ENCODE results near the gene VAPA. TPM values are rescaled to one million over a fixed set of nuclear protein-coding genes. Genes with fewer than 3 reads are reported as not detected.

The VAPA gene
- polyA plus RNA-seq, 1 donor (not counting 4 experiments of a cell fraction or from before 2014, with no cell fraction given): 350 TPM

DNA sequence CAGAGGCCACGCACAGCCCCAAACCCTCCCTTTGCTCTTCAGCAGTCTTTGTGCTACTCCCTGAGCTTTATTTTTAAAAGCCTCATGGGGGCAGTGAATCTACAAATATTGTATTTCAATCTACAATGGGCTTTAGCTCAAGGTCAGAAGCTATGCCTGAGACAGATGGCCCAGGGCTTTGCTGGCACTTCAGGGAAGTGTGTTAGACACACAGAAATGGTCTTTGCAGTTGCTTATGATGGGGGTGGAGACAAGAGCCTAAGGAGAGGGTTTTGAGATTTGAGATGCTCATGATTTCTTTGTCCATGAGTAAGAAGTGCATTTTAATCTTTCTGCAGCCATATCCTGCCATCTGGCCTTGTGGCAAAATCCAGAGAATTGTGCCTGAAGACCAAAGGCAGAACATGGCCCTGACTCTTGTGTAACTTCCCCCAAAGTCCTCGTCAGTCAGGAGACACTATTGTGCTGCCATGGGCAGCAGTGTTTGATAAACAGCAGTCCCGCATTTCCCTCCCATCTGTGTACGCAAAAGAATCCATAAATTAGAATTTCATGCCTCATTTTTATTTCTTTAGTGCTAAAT lies 92.6 kb downstream of the VAPA start:
- H3K27ac ChIP-seq (ENCODE audit: control insufficient read depth, insufficient read depth, low read length): no peak overlapping the region
- no peak overlapping the region for H3K4me3 ChIP-seq (ENCODE audit: control insufficient read depth in 2 of 3, extremely low read depth in 1 of 3, insufficient read depth in 2 of 3, low read depth in 1 of 3, low read length in 3 of 3)
- no peaks in the 10 kb centered on the region for H3K9me1 ChIP-seq (ENCODE audit: control insufficient read depth, extremely low read depth, insufficient read depth, low read length)
- H3K36me3 ChIP-seq (ENCODE audit: control insufficient read depth in 2 of 2, extremely low read depth in 1 of 2, insufficient read depth in 2 of 2, low read length in 2 of 2): no peaks in the 10 kb centered on the region
- H3K4me1 ChIP-seq (ENCODE audit: control insufficient read depth, extremely low read depth, insufficient read depth, low read length): no peaks in the 10 kb centered on the region
- H3K9ac ChIP-seq (ENCODE audit: control insufficient read depth, extremely low read depth, insufficient read depth, low read length): no peak overlapping the region
- TF ChIP-seq, protein P1, sequence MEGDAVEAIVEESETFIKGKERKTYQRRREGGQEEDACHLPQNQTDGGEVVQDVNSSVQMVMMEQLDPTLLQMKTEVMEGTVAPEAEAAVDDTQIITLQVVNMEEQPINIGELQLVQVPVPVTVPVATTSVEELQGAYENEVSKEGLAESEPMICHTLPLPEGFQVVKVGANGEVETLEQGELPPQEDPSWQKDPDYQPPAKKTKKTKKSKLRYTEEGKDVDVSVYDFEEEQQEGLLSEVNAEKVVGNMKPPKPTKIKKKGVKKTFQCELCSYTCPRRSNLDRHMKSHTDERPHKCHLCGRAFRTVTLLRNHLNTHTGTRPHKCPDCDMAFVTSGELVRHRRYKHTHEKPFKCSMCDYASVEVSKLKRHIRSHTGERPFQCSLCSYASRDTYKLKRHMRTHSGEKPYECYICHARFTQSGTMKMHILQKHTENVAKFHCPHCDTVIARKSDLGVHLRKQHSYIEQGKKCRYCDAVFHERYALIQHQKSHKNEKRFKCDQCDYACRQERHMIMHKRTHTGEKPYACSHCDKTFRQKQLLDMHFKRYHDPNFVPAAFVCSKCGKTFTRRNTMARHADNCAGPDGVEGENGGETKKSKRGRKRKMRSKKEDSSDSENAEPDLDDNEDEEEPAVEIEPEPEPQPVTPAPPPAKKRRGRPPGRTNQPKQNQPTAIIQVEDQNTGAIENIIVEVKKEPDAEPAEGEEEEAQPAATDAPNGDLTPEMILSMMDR (optimal IDR thresholded peaks at IDR 0.05 in 1 of 3, IDR thresholded peaks at IDR 0.05 in 1 of 3, conservative IDR thresholded peaks at IDR 0.05 in 1 of 3; ENCODE audit: extremely low read depth in 1 of 3, insufficient read depth in 2 of 3, low read length in 3 of 3): peak in 1 of 3 experiments; percentile 13
- no peak for TF ChIP-seq EZH2 (IDR thresholded peaks at IDR 0.05; ENCODE audit: low read length)
- no peaks in the 10 kb centered on the region for H3K9me3 ChIP-seq (ENCODE audit: control insufficient read depth, low read depth, low read length)
- no peaks in the 10 kb centered on the region for H3K27me3 ChIP-seq (ENCODE audit: control insufficient read depth, extremely low read depth, insufficient read depth, low read length)
- FAIRE-seq: no peak
- H4K20me1 ChIP-seq (ENCODE audit: control insufficient read depth, extremely low read depth, insufficient read depth, low read length): no peaks in the 10 kb centered on the region
- H2AFZ ChIP-seq (ENCODE audit: control insufficient read depth, low read length): no peak overlapping the region
- DNase-seq (ENCODE audit: low read depth, low spot score): no peak
- no peak overlapping the region for H3K4me2 ChIP-seq (ENCODE audit: control insufficient read depth, extremely low read depth, insufficient read depth, low read depth, low read length)
- no peaks in the 10 kb centered on the region for H3K79me2 ChIP-seq (ENCODE audit: control insufficient read depth, insufficient read depth, low read length)
- dilution Hi-C loops (cut with MboI; ENCODE audit: extremely low pct_ligation_motif_present, low sequenced_read_pairs): no loop called here

DNA sequence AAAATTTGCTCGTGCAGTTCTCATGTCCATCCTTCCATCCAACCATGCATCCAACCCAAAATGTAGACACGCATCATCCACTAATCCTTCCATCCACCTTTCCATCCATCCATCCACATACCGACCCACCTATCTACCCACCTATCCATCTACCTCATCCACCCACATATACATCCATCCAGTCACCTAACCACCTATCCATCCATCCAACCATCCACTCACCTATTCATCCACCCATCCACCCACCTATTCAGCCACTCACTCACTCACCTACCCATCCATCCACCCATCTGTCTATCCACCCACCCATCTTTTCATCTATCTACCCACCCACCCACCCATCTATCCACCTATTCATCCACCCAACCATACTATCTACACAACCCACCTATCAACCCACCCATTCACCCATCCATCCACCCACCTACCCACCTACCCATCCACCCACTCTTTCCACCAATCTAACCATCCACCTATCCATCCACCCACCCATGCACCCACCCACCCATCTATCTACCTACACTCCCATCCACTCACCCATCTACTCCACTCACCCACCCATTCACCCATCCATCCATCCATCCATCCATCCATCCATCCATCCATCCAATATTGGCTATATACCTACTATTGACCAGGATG lies 94.3 kb downstream of the VAPA start:
- FAIRE-seq (no peak), DNase-seq (ENCODE audit: low read depth, low spot score) (no peak)
- no peaks in the 10 kb centered on the region for H3K27me3 ChIP-seq (ENCODE audit: control insufficient read depth, extremely low read depth, insufficient read depth, low read length)
- no peak for TF ChIP-seq EZH2 (IDR thresholded peaks at IDR 0.05; ENCODE audit: low read length)
- TF ChIP-seq, protein P1 (optimal IDR thresholded peaks at IDR 0.05 in 1 of 3, IDR thresholded peaks at IDR 0.05 in 1 of 3, conservative IDR thresholded peaks at IDR 0.05 in 1 of 3; ENCODE audit: extremely low read depth in 1 of 3, insufficient read depth in 2 of 3, low read length in 3 of 3): no peak
- no peaks in the 10 kb centered on the region for H3K36me3 ChIP-seq (ENCODE audit: control insufficient read depth in 2 of 2, extremely low read depth in 1 of 2, insufficient read depth in 2 of 2, low read length in 2 of 2)
- H2AFZ ChIP-seq (ENCODE audit: control insufficient read depth, low read length): no peak overlapping the region
- H3K9ac ChIP-seq (ENCODE audit: control insufficient read depth, extremely low read depth, insufficient read depth, low read length): no peak overlapping the region
- no peaks in the 10 kb centered on the region for H3K79me2 ChIP-seq (ENCODE audit: control insufficient read depth, insufficient read depth, low read length)
- dilution Hi-C loops (cut with MboI; ENCODE audit: extremely low pct_ligation_motif_present, low sequenced_read_pairs): no loop called here
- no peaks in the 10 kb centered on the region for H3K9me3 ChIP-seq (ENCODE audit: control insufficient read depth, low read depth, low read length)
- no peak overlapping the region for H3K27ac ChIP-seq (ENCODE audit: control insufficient read depth, insufficient read depth, low read length)
- no peaks in the 10 kb centered on the region for H3K4me1 ChIP-seq (ENCODE audit: control insufficient read depth, extremely low read depth, insufficient read depth, low read length)
- H3K9me1 ChIP-seq (ENCODE audit: control insufficient read depth, extremely low read depth, insufficient read depth, low read length): no peaks in the 10 kb centered on the region
- no peak overlapping the region for H3K4me3 ChIP-seq (ENCODE audit: control insufficient read depth in 2 of 3, extremely low read depth in 1 of 3, insufficient read depth in 2 of 3, low read depth in 1 of 3, low read length in 3 of 3)
- no peaks in the 10 kb centered on the region for H4K20me1 ChIP-seq (ENCODE audit: control insufficient read depth, extremely low read depth, insufficient read depth, low read length)
- no peak overlapping the region for H3K4me2 ChIP-seq (ENCODE audit: control insufficient read depth, extremely low read depth, insufficient read depth, low read depth, low read length)

Small RNAs within 50 kb of the gene (small RNA-seq; reads per million reads assigned to genes)
- 0.13 to 4.7 (median 3.5) reads per million in 3 experiments for gene RNA5SP450 (ENCODE audit: insufficient read length in 3 of 3, low read depth in 3 of 3, low replicate concordance in 1 of 3)

Other genes with a start within 250 kb of the VAPA start
- gene RAB31, start 205.7 kb upstream of the VAPA start, polyA plus RNA-seq: 40.4 to 53.9 TPM (median 47.0 TPM) in 3 replicates
- gene TXNDC2, start 28.0 kb upstream of the VAPA start, polyA plus RNA-seq: 0.03 TPM in 1 of 3 replicates, not detected in the others